NCI-H128 (cell line): Measurements from ENCODE around the gene LAMA2.
"Not testable (repeated sequence)": the region's sequence is repeated elsewhere in the genome, so short reads cannot be mapped to it uniquely, and the experiment has no call there.

ENCODE experiments used
- DNase-seq: peaks from one replicate; lab custom pipeline; 2025; ENCODE audit not compliant: unreplicated experiment; lab: John Stamatoyannopoulos, UW

Gene LAMA2

GRCh38 chr6:129114636-129115391, 231.9 kb downstream of the LAMA2 start:
- DNase-seq, result no peak

GRCh38 chr6:129115471-129115870, 232.5 kb downstream of the LAMA2 start:
- DNase-seq, result no peak

GRCh38 chr6:129117355-129117754, 234.4 kb downstream of the LAMA2 start:
- no peak for DNase-seq

DNA sequence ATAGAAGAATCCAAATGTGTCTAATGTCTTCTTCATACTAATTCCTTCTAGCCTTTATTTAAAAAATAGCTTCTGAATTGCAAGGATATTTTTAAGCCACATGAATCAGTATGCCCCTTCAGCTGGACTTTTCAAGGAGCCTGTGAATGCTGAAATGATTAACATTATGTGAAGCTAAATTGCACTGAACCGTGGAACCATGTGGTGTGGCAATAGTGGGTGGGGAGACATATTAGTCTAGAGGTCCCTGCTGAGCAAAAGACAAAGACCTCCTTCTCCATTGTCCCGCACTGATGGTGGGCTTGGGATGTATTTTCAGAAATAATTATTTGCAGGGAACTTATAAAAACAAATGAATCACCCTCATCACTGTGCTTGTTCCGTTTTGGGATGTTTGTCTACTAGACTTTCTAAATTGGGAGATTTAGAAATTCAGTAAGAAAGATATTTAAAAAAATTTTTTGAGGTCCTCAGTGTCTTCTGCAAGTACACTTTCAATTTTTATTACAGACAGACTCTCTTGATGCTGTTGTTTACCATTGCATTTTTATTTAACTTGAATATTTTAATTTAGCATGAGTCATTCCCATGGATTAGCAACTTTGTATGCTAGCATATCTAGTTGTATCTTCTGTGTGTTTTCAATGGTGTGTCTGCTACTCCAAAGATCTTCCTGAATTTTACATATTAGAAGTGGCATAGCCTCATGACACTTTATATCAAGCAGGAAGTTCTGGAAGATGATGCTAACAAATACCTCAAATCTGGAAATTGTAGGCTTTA, 238.1 kb downstream of the LAMA2 start:
- no peak for DNase-seq

DNA sequence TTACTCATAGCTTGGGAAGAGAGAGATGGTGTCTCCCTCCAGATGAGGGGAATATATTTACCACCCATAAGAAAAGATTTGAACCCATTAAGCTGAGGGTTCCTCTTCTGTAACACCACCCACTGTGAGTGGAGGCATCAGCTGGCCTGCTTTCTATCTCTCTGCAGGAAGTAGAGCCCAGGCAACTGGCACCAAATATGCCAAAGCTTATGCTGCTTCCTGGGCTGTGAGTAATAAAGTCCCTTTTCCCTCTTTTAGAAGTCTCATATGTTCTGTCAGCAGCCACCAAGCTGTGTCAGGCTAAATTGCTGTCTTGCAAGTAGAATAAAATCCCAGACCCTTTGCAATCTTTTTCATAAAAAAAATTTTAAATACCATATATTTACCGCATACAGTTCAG, 241.4 kb downstream of the LAMA2 start:
- DNase-seq, result no peak

DNA sequence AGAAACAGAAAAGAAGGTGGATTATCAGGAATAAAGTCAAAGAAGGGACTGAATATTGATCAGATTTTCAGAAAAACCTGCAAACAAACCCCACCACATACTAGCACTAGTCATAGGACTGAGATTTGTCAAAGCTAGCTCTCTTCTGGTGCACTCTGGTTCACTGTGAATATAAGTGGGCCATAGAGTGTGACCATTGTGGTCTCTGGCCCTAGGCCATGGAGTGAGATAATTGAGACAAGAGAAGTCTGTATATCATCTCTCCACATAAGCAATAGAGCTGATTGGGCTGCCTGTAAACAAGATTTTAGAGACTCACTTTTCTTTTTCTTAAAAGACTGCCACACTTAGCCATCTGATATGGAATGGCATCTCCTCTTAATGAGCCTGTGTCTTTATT, 247.2 kb downstream of the LAMA2 start:
- no peak for DNase-seq

- DNase-seq, result no peak
These were observed 248.2 kb downstream of the LAMA2 start for GRCh38 chr6:129130959-129131681.

DNA sequence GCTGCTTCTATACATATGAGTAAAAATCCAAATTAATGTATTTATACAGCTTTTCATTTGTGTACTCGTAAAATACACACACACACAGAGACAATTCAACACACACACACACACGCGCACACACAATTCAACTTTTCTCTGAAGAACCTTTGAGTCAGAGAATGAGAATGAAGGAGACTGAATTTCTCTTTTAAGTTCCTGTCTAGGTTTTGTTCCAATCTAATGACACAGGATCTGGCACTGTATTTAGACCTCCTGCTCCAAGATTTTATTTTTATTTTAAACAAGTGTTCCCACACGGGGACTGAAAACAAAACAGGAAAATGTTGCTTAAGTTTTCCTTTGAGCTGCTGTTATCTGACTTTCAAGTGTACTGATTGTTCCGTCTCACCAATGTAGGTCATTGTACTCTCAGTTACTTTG, 250.8 kb downstream of the LAMA2 start:
- DNase-seq, result no peak

GRCh38 chr6:129134535-129134934, 251.6 kb downstream of the LAMA2 start:
- DNase-seq, result no peak

- no peak for DNase-seq
These were observed 252.5 kb downstream of the LAMA2 start for GRCh38 chr6:129135451-129135850.

- no peak for DNase-seq
These were observed 253.8 kb downstream of the LAMA2 start for GRCh38 chr6:129136751-129137150.

GRCh38 chr6:129138739-129139405, 255.9 kb downstream of the LAMA2 start:
- DNase-seq, result no peak

DNA sequence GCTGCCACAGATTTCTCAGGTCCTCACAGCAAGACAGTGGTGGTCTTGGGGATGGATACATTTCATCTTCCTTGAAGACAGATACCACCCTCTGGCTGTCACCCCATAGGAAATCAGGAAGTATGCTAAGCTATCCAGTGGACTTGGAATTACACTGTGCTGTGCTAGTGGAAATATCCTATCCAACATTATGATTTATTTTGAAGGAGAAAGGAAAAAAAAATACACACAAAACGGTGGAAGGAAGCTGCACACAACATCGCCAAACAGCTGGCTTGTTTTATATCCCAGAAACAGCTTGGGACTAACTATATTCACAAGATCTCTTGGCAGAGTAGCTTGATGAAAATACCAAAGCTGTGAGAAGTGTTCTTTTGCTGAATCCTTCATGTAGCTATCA, 257.6 kb downstream of the LAMA2 start:
- no peak for DNase-seq

DNA sequence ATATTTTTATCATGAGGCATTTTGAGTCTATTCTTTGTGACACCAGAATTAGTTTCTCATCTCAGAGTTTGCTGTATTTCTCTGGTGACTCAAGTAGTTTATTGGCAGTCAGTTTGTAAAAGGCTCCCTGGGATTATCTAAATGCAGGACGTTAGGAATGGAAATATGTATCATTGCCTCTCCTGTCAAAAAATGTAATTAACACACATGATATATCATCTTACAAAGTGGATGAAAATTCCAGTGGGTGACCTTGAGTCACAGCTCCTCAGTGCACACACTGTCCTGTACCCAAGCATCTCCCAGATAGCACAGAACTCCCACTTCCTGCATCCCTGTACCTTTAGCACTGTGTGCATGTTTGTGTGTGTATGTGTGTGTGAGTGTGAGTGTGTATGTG, 258.6 kb downstream of the LAMA2 start:
- no peak for DNase-seq

GRCh38 chr6:129146902-129147301, 264.0 kb downstream of the LAMA2 start:
- DNase-seq, result no peak

DNA sequence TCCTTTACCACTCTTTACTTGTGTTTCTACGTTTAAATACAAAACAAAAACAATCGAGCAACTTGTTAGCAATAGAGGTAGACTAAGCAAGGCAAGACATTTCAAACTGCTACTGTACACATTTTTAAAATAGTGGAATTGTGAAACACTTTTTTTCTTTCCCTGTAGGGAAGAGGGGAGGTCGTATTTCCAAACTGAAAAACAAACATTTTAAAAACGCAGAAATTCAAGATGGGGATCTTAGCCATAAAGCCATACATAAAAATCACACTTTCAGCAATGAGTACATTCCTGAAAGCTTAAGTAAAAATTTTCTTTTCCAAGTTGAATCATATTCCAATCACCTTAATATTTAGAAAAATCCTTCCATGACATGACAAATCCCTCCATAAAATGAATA, 267.6 kb downstream of the LAMA2 start:
- no peak for DNase-seq

GRCh38 chr6:129153257-129153656, 270.3 kb downstream of the LAMA2 start:
- DNase-seq, result no peak

DNA sequence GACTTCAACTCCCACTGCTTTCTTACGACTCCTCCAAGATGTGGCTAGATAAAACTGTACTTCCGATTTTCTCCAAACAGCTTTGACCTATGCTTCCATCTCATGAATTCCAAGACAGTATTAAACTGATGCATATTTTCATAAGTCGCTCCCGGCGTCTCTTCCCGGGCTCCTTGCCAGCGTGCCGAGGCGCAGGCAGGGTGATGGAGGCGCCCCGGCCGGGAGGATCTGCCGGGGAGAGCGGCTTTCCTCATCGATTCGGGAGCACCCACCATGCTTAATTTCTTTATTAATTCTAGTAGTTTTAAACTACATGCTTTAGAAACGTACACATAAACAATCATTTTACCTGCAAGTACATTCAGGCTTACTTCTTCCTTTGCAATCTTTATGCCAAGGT, 276.3 kb downstream of the LAMA2 start:
- not testable (repeated sequence) for DNase-seq

DNA sequence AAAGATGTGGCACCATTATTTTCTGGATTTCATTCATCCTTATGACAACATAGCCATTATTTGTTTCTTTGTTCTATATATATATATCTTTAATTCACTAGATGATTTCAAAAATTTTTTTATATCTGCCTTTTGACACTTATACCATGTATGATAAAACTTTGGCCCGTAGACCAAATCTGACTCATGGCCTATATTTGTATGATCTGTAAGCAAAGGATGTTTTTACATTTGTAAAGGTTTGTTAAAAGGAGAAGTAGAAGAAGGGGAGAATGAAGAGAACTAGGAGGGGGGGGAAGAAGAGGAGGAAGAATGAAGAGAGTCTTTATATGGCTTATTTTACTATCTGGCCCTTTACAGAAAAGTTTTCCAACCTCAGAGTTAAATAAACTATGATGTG, 279.7 kb downstream of the LAMA2 start:
- DNase-seq, result no peak

- no peak for DNase-seq
These were observed 280.6 kb downstream of the LAMA2 start for GRCh38 chr6:129163551-129163950.

GRCh38 chr6:129164032-129164431, 281.1 kb downstream of the LAMA2 start:
- no peak for DNase-seq
